Tibial artery (tissue), 4 donors: Measurements from ENCODE around the gene KRTAP5-2.

Experiments used
- DNase-seq, 2 donors: peaks; one replicate each; pipeline ENCODE4 v3.0.0-alpha.2; 2019
- H3K27ac ChIP-seq, 2 donors: fragments of 200-600 bp; sonication (generic) in 1 of 2; 1 replicate in 1 of 2; 2 replicates in 1 of 2; pipeline ENCODE4 v1.5.1; 2018 to 2019; ENCODE audit warnings: mild to moderate bottlenecking in 1 of 2
- H3K27me3 ChIP-seq, 2 donors: fragments of 200-600 bp; sonication (generic) in 1 of 2; one replicate each; pipeline versions ENCODE4 v1.5.1 to v1.6.0; 2016 to 2019
- H3K36me3 ChIP-seq, 3 donors: fragments of 200-600 bp; sonication (generic) in 2 of 3; one replicate each; pipeline ENCODE4 v1.5.1; 2016 to 2019; ENCODE audit warnings: mild to moderate bottlenecking in 2 of 3
- H3K4me1 ChIP-seq, 4 donors: fragments of 200-600 bp; sonication (generic) in 2 of 4; 1 replicate in 3 of 4; 2 replicates in 1 of 4; pipeline ENCODE4 v1.5.1; 2016 to 2019
- H3K4me3 ChIP-seq, 2 donors: fragments of 200-600 bp; sonication (generic) in 1 of 2; 1 replicate in 1 of 2; 2 replicates in 1 of 2; pipeline ENCODE4 v1.5.1; 2018 to 2019; ENCODE audit warnings: mild to moderate bottlenecking in 2 of 2
- H3K9me3 ChIP-seq, 3 donors: fragments of 200-600 bp; sonication (generic) in 1 of 3; one replicate each; pipeline ENCODE4 v1.5.1; 2016 to 2019
- CTCF ChIP-seq, 2 experiments: fragments of 200-600 bp in 1 of 2; fragments of 450-650 bp in 1 of 2; IDR thresholded peaks; one replicate each; pipeline ENCODE4 v1.5.1; 2017 to 2019; ENCODE audit warnings: antibody characterized with exemption in 2 of 2, mild to moderate bottlenecking in 1 of 2, moderate library complexity in 1 of 2
- intact Hi-C: fragments of 100-400 bp; cut with DNase I; formaldehyde crosslinking; loops from one replicate; pipeline ENCODE4 v1.15.0; 2023; ENCODE audit warnings: low total_unique reads

Gene KRTAP5-2

DNA sequence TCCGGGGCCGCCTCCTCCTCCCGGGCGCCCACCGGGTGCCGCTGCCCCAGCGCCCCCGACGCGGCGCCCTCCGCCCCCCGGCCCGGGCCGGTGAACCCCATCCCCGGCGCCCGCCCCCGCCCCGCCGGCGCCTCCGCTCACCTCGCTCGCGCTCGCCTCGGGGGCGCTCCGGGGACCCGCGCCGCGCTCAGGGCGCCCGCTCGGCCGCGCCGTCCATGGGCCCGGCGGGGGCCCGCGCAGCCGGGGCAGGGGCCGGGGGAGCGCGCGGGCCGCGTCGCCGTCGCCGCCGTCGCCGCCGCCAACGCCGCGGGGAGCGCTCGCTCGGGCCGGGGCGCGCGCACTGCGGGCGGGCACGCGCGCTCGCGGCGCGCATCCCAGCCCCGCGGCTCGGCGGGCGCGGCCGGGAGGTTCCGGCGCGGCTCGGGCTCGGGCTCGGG is 26.3 kb downstream of the KRTAP5-2 start:
- peak overlapping the region; percentile 65 to 85 for H3K4me3 ChIP-seq
- peak overlapping the region; percentile 85 to 89 for H3K27ac ChIP-seq
- H3K36me3 ChIP-seq: no peaks in the 10 kb centered on the region
- TF ChIP-seq CTCF (IDR thresholded peaks at IDR 0.05): no peak
- intact Hi-C loops: loop anchor here (10.0 kb wide), 1 partner anchor 117 kb away; no protein-coding TSS in a partner anchor
- H3K9me3 ChIP-seq: no peaks in the 10 kb centered on the region
- no peak for DNase-seq
- peaks cover 0 to 67% (median 60%) of the 10 kb centered on the region in 4 donors for H3K4me1 ChIP-seq
- no peaks in the 10 kb centered on the region for H3K27me3 ChIP-seq

DNA sequence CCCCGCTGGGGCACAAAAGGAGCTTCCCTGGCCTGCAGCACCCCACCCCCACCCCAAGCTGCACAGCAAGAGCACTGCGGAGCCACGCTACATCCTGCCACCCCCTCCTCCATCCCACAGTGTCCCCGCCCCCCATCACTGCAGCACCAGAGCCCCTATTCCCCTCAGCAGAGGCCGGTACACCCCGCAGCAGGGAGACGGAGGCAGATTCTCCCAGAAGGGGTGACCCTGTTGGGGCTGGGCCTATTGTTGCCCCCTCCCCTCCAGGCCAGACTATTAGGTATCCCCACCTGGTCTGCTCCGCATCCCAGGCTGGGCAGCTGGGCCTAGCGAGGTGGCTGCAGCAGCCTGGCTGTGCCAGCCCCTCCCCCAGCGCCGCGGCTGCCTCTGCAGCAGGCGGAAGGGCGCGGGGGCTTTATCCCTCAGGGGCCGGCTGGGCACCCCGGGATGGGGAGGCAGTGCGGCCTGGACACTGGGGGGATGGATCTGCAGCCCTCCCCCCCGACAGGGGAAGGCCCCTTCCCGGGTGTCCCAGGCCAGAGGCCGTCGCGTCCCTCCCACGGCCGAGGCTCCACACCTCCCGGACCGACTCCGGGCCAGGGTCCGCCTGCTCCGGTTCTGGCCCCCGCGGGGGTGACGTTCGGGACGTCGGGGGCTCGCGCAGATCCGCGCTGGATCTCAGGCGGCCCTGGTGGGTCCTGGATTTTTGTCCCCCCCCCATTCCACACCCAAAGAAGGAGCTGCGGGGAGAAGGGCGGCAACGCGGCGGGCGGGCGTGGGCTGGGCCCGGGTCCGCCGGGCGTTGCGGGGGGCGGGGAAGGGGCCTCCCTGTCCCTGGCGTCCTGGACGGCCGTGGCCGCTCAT is 27.0 kb downstream of the KRTAP5-2 start:
- H3K27me3 ChIP-seq: no peaks in the 10 kb centered on the region
- peaks cover 0 to 67% (median 60%) of the 10 kb centered on the region in 4 donors for H3K4me1 ChIP-seq
- DNase-seq: no peak
- no peaks in the 10 kb centered on the region for H3K36me3 ChIP-seq
- intact Hi-C loops: loop anchor here (10.0 kb wide), 1 partner anchor 116 kb away; no protein-coding TSS in a partner anchor
- peak overlapping the region; percentile 85 to 89 for H3K27ac ChIP-seq
- H3K9me3 ChIP-seq: no peaks in the 10 kb centered on the region
- peak overlapping the region; percentile 65 to 85 for H3K4me3 ChIP-seq
- no peak for TF ChIP-seq CTCF (IDR thresholded peaks at IDR 0.05)

- H3K4me1 ChIP-seq: peaks cover 0 to 72% (median 60%) of the 10 kb centered on the region in 4 donors
These were observed 27.6 kb downstream of the KRTAP5-2 start for GRCh38 chr11:1570531-1570895.

GRCh38 chr11:1570001-1570453 is 28.1 kb downstream of the KRTAP5-2 start:
- H3K36me3 ChIP-seq: peaks cover 0 to 9% (median 0%) of the 10 kb centered on the region in 3 donors
- TF ChIP-seq CTCF (IDR thresholded peaks at IDR 0.05): no peak
- intact Hi-C loops: loop anchor here (10.0 kb wide), 1 partner anchor 115 kb away; no protein-coding TSS in a partner anchor
- DNase-seq: no peak
- H3K4me3 ChIP-seq: peak overlapping the region; percentile 65 to 85
- no peaks in the 10 kb centered on the region for H3K9me3 ChIP-seq
- peak overlapping the region; percentile 85 to 89 for H3K27ac ChIP-seq
- H3K4me1 ChIP-seq: peaks cover 0 to 75% (median 64%) of the 10 kb centered on the region in 4 donors
- H3K27me3 ChIP-seq: no peaks in the 10 kb centered on the region

More at GRCh38 chr11:1570531-1570895, 27.6 kb downstream of the KRTAP5-2 start:
- no peak for DNase-seq
- peak overlapping the region; percentile 85 to 89 for H3K27ac ChIP-seq
- peak overlapping the region; percentile 65 to 85 for H3K4me3 ChIP-seq
- H3K36me3 ChIP-seq: peaks cover 0 to 4% (median 0%) of the 10 kb centered on the region in 3 donors
- TF ChIP-seq CTCF (IDR thresholded peaks at IDR 0.05): no peak
- H3K27me3 ChIP-seq: no peaks in the 10 kb centered on the region
- intact Hi-C loops: loop anchor here (10.0 kb wide), 1 partner anchor 116 kb away; no protein-coding TSS in a partner anchor
- no peaks in the 10 kb centered on the region for H3K9me3 ChIP-seq

- Histone ChIP-seq H3K4me1 (peaks cover 0 to 80% (median 68%) of the 10 kb centered on the region in 4 donors), H3K4me3 (no peak overlapping the region), H3K27me3 (no peaks in the 10 kb centered on the region), H3K27ac (peak overlapping the region in 1 of 2 donors; percentile 85), H3K9me3 (no peaks in the 10 kb centered on the region), H3K36me3 (peaks cover 0 to 10% (median 0%) of the 10 kb centered on the region in 3 donors)
- DNase-seq: no peak
- TF ChIP-seq CTCF (IDR thresholded peaks at IDR 0.05): no peak
- intact Hi-C loops: loop anchor here (10.0 kb wide), 1 partner anchor 185 kb away; the partner anchor contains the start of gene IFITM10
These were observed 28.8 kb downstream of the KRTAP5-2 start for GRCh38 chr11:1569251-1569780.
